Panc1 (cell line): ENCODE measurements around the gene SOS2. TPM values are rescaled to one million over a fixed set of nuclear protein-coding genes. Genes with fewer than 3 reads are reported as not detected.

Experiments
- ATAC-seq: fragments of 200-7000 bp; cut with Tn5 transposase; 2 replicates; pipeline ENCODE4 v1.9.1; 2020; ENCODE audit warnings: mild to moderate bottlenecking, moderate library complexity
- BruUV-seq: library from RNA; stranded (reverse); fragments of 400-500 nt; replicated peaks from 2 replicates; lab custom pipeline; 2021; lab: Mats Ljungman, UMichigan
- CTCF ChIA-PET: fragments of 300-600 bp; sonication (Branson Sonifier 250); formaldehyde crosslinking; loops from one replicate; lab custom pipeline; 2022; ENCODE audit warnings: antibody characterized with exemption; lab: Charles Lee
- POLR2A ChIA-PET: fragments of 300-600 bp; sonication (Branson Sonifier 250); formaldehyde crosslinking; loops from one replicate; lab custom pipeline; 2022; ENCODE audit warnings: antibody characterized with exemption; lab: Charles Lee
- DNase-seq: peaks from one replicate; pipeline ENCODE4 v3.0.0-alpha.2; 2010; ENCODE audit warnings: low read depth, low spot score
- H3K27ac ChIP-seq: 2 replicates; pipeline ENCODE4 v1.5.1; 2011; ENCODE audit warnings: mild to moderate bottlenecking, low read length, inconsistent platforms
- H3K27me3 ChIP-seq: fragments of 200-500 bp; sonication (Bioruptor generic); 2 replicates; pipeline ENCODE4 v1.6.0; 2014; ENCODE audit warnings: low read length, inconsistent platforms; ENCODE audit not compliant: control insufficient read depth, insufficient read depth
- H3K36me3 ChIP-seq: fragments of 200-500 bp; sonication (Bioruptor generic); 2 replicates; pipeline ENCODE4 v1.5.1; 2014; ENCODE audit warnings: inconsistent platforms, mild to moderate bottlenecking, low read length, moderate library complexity; ENCODE audit not compliant: control insufficient read depth, insufficient read depth
- H3K4me1 ChIP-seq: 2 replicates; pipeline ENCODE4 v1.5.1; 2011; ENCODE audit warnings: inconsistent platforms, mild to moderate bottlenecking, low read length, moderate library complexity; ENCODE audit not compliant: control insufficient read depth, insufficient read depth
- H3K4me3 ChIP-seq, 2 experiments: 2 replicates each; pipeline ENCODE4 v1.5.1; 2011 to 2012; ENCODE audit warnings: low read depth in 2 of 2, low read length in 2 of 2, mild to moderate bottlenecking in 2 of 2, inconsistent platforms in 1 of 2, moderate library complexity in 1 of 2
- H3K9me3 ChIP-seq: fragments of 200-500 bp; sonication (Bioruptor generic); 2 replicates; pipeline ENCODE4 v1.5.1; 2014; ENCODE audit warnings: low read depth, mild to moderate bottlenecking, inconsistent platforms, low read length, moderate library complexity; ENCODE audit not compliant: control insufficient read depth, insufficient read depth
- CTCF ChIP-seq: fragments of 450-650 bp; IDR thresholded peaks from 2 replicates; pipeline ENCODE4 v1.5.1; 2017; ENCODE audit warnings: mild to moderate bottlenecking
- POLR2AphosphoS5 ChIP-seq: IDR thresholded peaks from 2 replicates; pipeline ENCODE4 v1.6.1; 2012; ENCODE audit warnings: mild to moderate bottlenecking, low read depth, low read length, moderate library complexity
- REST ChIP-seq, 2 experiments: IDR thresholded peaks; 2 replicates each; pipeline ENCODE4 v1.6.1; 2011 to 2012; ENCODE audit warnings: low read depth in 2 of 2, control low read depth in 1 of 2, low read length in 1 of 2, mild to moderate bottlenecking in 1 of 2, moderate library complexity in 1 of 2; ENCODE audit not compliant: insufficient read depth in 1 of 2
- SIN3A ChIP-seq: IDR thresholded peaks from 2 replicates; pipeline ENCODE4 v1.6.1; 2012; ENCODE audit warnings: low read depth, mild to moderate bottlenecking, low read length, moderate library complexity, borderline replicate concordance; ENCODE audit not compliant: insufficient read depth
- TCF7L2 ChIP-seq: IDR thresholded peaks from 2 replicates; pipeline ENCODE4 v1.6.1; 2011; ENCODE audit warnings: mild to moderate bottlenecking, low read depth, low read length, inconsistent platforms
- in situ Hi-C: cut with HindIII; loops from 2 replicates; pipeline ENCODE4 v1.10.0; 2016; ENCODE audit warnings: low sequenced_read_pairs, low pct_unique_long_range_greater_than_20kb
- intact Hi-C: fragments of 100-400 bp; cut with micrococcal nuclease; formaldehyde crosslinking; loops from one replicate; pipeline ENCODE4 v1.10.0; 2022; ENCODE audit not compliant: unreplicated experiment
- total RNA-seq: library from RNA; stranded (reverse); gene quantifications from one replicate; pipeline ENCODE4 v1.2.1, GENCODE V29; 2021; ENCODE audit not compliant: unreplicated experiment

SOS2 gene
- total RNA-seq, 1 experiment from 2014 or later: 21.2 TPM

GRCh38 chr14:50270932-50271331 is 39.6 kb upstream of the SOS2 start:
- no TSS peak for BruUV-seq
- ChIA-PET POLR2A (interaction anchor here (0.6 kb wide), 1 partner anchor 536 kb away, joined by 3 read pairs; no protein-coding TSS in a partner anchor), CTCF (no interaction called here)
- in situ Hi-C loops (no loop called here), intact Hi-C loops (no loop called here)
- Histone ChIP-seq H3K4me3 (no peak overlapping the region), H3K9me3 (no peaks in the 10 kb centered on the region), H3K36me3 (no peaks in the 10 kb centered on the region), H3K27me3 (no peaks in the 10 kb centered on the region), H3K27ac (no peak overlapping the region), H3K4me1 (no peaks in the 10 kb centered on the region)
- ATAC-seq (no peak), DNase-seq (no peak)
- no peak for TF ChIP-seq POLR2AphosphoS5
- TF ChIP-seq CTCF: no peak
- TF ChIP-seq REST (IDR thresholded peaks at IDR 0.05; ENCODE audit: insufficient read depth in 1 of 2, low read depth in 2 of 2, low read length in 1 of 2): no peak
- TF ChIP-seq TCF7L2: no peak
- no peak for TF ChIP-seq SIN3A

- TF ChIP-seq TCF7L2: no peak
- TF ChIP-seq SIN3A: no peak
- TF ChIP-seq POLR2AphosphoS5: no peak
- TF ChIP-seq REST (IDR thresholded peaks at IDR 0.05; ENCODE audit: insufficient read depth in 1 of 2, low read depth in 2 of 2, low read length in 1 of 2): no peak
- TF ChIP-seq CTCF: no peak
- ATAC-seq (no peak), DNase-seq (no peak)
- no peaks in the 10 kb centered on the region for H3K36me3 ChIP-seq
- H3K27ac ChIP-seq: no peak overlapping the region
- POLR2A ChIA-PET: no interaction called here
- no TSS peak for BruUV-seq
- in situ Hi-C loops: no loop called here
- CTCF ChIA-PET: interaction anchor here (0.5 kb wide), 1 partner anchor 84 kb away, joined by 9 read pairs; no protein-coding TSS in a partner anchor
- H3K27me3 ChIP-seq: no peaks in the 10 kb centered on the region
- no peaks in the 10 kb centered on the region for H3K4me1 ChIP-seq
- H3K4me3 ChIP-seq: no peak overlapping the region
- no peaks in the 10 kb centered on the region for H3K9me3 ChIP-seq
- intact Hi-C loops: no loop called here
Observed at GRCh38 chr14:50265029-50265428, 33.7 kb upstream of the SOS2 start.
